HCEC 1CT (cell line): ENCODE data around the gene MIA2.
"Not testable (repeated sequence)": the region's sequence is repeated elsewhere in the genome, so short reads cannot be mapped to it uniquely, and the experiment has no call there.

ENCODE experiments used
- DNase-seq: peaks from one replicate; pipeline ENCODE4 v3.0.0-alpha.2; 2017

MIA2 gene

DNA sequence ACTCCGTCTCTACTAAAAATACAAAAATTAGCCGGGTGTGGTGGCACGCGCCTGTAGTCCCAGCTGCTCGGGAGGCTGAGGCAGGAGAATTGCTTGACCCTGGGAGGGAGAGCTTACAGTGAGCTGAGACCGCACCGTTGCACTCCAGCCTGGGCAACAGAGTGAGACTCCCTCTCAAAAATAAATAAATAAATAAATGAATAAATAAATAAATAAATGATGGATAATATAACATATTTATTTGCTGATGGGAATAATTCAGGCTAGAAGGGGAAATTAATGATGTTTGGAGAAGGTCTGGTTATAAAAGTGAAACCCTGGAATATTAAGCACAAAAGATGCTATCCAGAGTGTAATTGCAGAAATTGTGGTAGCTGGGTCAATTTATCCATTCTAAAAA, 107.4 kb downstream of the MIA2 start:
- DNase-seq, result not testable (repeated sequence)

DNA sequence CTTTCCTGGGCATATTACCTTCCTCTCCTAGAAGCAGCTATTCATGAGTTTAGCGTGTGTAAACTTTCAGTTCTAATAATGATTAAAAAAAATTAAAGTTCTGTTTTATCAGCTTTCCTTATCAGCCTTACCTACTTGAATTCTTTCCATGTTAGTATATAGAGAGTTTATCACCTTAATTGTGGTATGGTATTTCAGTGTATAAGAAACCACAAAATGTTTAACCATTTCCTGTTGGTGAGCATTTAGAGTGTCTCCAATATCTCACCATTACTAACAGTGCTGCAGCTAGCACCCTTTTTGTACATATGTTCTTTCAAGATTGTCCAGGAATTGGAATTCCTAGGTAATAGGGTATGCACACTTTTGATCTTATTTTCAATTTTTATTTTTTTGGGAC, 109.1 kb downstream of the MIA2 start:
- no peak for DNase-seq

GRCh38 chr14:39343614-39344013, 109.9 kb downstream of the MIA2 start:
- no peak for DNase-seq

GRCh38 chr14:39350866-39351265, 117.2 kb downstream of the MIA2 start:
- DNase-seq, result no peak

- DNase-seq, result peak; percentile 68
Observed at GRCh38 chr14:39351708-39352107, 118.0 kb downstream of the MIA2 start.

GRCh38 chr14:39359069-39359468, 125.4 kb downstream of the MIA2 start:
- not testable (repeated sequence) for DNase-seq

GRCh38 chr14:39360316-39360715, 126.6 kb downstream of the MIA2 start:
- DNase-seq, result no peak

DNA sequence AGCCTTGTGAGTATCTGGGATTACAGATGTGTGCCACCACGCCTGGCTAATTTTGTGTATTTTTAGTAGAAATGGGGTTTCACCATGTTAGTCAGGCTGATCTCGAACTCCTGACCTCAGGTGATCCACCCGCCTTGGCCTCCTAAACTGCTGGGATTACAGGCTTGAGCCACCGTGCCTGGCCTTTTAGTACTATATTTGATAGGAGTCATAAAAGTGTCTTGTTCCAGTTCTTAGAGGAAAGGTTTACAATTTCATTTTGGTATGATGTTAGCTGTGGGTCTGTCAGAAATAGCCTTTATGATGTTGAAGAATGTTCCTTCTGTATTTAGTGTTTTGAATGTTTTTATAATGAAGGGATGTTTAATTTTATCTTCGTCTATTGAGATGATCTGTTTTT, 127.8 kb downstream of the MIA2 start:
- not testable (repeated sequence) for DNase-seq

GRCh38 chr14:39364509-39364908, 130.8 kb downstream of the MIA2 start:
- DNase-seq, result no peak

DNA sequence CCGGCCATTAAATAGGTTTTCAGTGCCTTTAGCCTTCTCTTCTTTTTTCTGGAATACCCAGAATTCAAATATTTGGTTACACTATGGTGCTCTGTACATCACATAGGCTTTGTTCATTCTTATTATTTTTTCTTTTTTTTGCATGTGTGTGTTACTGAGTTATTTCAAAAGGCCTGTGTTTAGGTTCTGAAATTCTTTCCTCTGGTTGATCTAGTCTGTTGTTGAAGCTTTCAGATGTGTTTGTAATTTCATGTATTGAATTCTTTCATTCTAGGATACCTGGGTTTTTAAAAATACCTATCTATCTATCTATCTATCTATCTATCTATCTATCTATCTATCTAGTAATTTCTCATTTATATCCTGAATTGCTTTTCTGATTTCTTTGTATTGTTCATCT, 131.6 kb downstream of the MIA2 start:
- no peak for DNase-seq

GRCh38 chr14:39366460-39367386, 133.0 kb downstream of the MIA2 start:
- DNase-seq, result no peak

DNA sequence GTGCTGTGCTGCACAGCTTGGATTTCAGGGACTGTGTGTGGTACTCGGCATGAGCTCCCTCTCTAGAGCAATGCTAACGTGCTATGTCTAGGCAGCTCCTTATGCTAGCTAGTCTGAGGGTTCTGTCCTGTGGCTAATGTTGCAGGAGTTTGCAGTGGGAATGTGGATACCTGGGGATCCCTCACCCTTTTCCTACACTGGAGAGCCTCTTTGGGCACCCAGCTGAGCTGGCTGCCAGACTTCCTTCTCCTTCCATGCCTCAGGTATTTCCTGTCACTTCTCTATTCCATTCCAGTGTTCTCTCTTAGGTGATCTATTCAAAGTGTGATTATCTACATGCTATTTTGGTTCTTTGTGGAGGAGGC, 133.7 kb downstream of the MIA2 start:
- no peak for DNase-seq

- peak; percentile 69 for DNase-seq
Observed at GRCh38 chr14:39368261-39368959, 134.7 kb downstream of the MIA2 start.

GRCh38 chr14:39369029-39369428, 135.3 kb downstream of the MIA2 start:
- no peak for DNase-seq

DNA sequence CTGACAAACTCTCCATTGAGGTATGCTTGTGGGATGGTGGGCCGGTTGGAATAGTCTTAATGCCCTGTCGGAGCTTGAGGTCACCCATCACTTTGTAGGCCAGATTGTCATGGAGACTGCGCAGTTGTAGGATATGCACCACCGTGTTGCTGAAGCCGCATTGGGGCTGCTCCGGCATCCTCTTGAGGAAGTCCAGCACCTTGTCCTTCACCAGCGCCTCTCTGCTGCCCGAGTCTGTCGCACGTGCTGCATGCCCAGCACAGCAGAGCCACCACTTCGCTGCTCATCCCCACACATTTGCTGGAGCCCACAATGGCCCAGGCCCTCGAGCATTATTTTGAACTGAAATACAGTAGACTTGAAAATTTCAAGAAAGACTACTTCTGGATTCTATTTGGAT, 136.7 kb downstream of the MIA2 start:
- no peak for DNase-seq

DNA sequence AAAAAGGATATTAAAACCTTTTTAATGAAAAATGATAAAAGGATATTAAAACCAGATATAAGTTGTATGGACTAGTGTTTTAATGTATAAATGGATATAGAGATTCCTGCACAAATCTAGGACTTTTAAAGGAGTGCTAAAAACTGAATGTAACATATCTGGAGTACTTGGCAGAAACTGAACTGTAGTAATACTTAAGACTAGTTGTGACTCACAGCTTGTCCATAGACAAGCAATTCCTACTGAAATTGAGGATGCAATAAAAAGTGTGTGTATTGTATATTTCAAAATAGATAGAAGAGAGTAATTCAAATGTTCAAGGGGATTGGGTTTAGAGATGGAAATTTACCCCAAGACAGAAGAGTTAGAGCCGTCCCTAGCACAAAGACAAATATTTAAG, 138.9 kb downstream of the MIA2 start:
- peak; percentile 58 for DNase-seq

DNA sequence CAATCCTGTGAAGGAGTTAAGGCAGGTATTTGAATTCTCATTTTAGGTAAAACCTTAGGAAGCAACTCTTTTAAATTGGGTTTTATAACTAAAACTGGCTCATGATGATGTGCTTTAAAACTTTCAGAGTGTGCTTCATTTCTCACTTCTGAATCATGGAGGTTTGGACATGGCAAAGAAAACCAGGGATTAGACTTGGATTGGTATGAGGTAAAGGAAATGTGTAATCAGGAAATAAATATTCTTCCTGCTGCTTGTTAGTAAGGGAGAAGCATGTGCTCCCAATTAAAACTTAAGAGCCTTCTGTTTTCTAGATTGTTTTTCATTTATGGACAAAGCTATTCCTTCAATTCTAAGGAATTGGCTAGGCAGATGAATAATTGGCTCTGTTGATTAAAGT, 141.1 kb downstream of the MIA2 start:
- peak; percentile 80 for DNase-seq

GRCh38 chr14:39376667-39377403, 143.1 kb downstream of the MIA2 start:
- peak; percentile 4 for DNase-seq

GRCh38 chr14:39381366-39381765, 147.7 kb downstream of the MIA2 start:
- DNase-seq, result no peak

GRCh38 chr14:39382463-39382862, 148.7 kb downstream of the MIA2 start:
- no peak for DNase-seq

DNA sequence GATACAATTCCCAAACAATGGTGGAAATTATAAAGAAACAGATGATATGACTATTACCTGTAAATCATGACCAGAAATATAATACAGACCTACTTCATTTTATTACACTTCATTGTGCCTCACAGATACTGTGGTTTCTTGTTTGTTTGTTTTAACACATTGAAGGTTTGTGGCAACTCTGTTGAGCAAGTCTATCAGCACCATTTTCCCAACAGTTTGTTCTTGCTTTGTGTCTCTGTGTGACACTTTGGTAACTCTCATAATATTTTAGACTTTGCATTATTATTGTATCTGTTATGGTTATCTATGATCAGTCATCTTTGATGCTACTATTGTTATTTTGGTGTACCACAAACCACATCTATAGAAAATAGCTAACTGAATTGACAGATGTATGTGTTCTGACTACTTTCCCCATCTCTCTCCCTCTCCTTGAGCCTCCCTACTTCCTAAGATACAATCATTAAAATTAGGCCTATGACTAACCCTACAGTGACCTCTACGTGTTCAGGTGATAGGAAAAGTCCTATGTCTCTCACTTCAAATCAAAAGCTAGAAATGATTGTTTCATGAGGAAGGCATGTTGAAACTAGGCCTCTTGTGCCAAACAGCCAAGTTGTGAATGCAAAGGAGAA, 149.4 kb downstream of the MIA2 start:
- DNase-seq, result no peak

- DNase-seq, result no peak
Observed at GRCh38 chr14:39383741-39384140, 150.0 kb downstream of the MIA2 start.

GRCh38 chr14:39384177-39384576, 150.5 kb downstream of the MIA2 start:
- DNase-seq, result no peak
